Mucosa of rectum (tissue), 2 donors: Measurements from ENCODE around the gene TK2.
A peak's percentile ranks its signal among the peaks of the same experiment; 100 is the strongest.

ENCODE experiments used
- H3K27ac ChIP-seq, 2 donors: one replicate each; pipeline ENCODE4 v1.7.0; 2013; ENCODE audit warnings: inconsistent platforms in 2 of 2, low read depth in 2 of 2, low read length in 2 of 2
- H3K27me3 ChIP-seq, 2 donors: one replicate each; pipeline ENCODE4 v1.7.0; 2013; ENCODE audit warnings: low read length in 2 of 2; ENCODE audit not compliant: control insufficient read depth in 2 of 2, insufficient read depth in 2 of 2
- H3K36me3 ChIP-seq, 2 donors: one replicate each; pipeline ENCODE4 v1.7.0; 2013; ENCODE audit warnings: low read length in 2 of 2; ENCODE audit not compliant: control insufficient read depth in 2 of 2, insufficient read depth in 2 of 2
- H3K4me1 ChIP-seq, 2 donors: one replicate each; pipeline ENCODE4 v1.7.0; 2013; ENCODE audit warnings: low read length in 2 of 2, mild to moderate bottlenecking in 1 of 2; ENCODE audit not compliant: control insufficient read depth in 2 of 2, insufficient read depth in 2 of 2
- H3K4me3 ChIP-seq, 2 donors: one replicate each; pipeline ENCODE4 v1.7.0; 2013; ENCODE audit warnings: low read length in 2 of 2
- H3K9ac ChIP-seq, 2 donors: one replicate each; pipeline ENCODE4 v1.7.0; 2013; ENCODE audit warnings: low read length in 2 of 2, low read depth in 1 of 2, mild to moderate bottlenecking in 1 of 2
- H3K9me3 ChIP-seq, 2 donors: one replicate each; pipeline ENCODE4 v1.7.0; 2013; ENCODE audit warnings: low read length in 2 of 2; ENCODE audit not compliant: control insufficient read depth in 2 of 2
- donor health status: healthy.
- donor health status: Normal muscosa, but diverticular disease.

TK2 gene

DNA sequence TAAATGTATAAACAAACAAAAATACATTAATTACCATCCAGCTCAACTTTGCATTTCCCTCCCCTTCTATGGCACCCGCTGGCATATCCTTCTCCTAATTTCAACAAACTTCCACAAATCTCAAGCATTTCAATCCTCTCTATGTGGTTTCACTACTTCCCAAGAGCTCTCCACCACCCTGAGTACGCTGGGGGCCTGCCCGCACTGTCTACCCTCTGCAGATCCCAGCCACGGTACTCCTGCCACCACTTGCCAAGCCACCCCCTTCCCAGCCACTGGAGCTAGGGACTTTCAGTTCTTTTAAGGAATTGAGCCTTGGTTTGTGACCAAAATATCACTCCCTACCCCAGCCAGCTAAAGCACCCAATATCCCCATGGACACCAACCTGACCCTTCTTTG, 1.9 kb downstream of the TK2 start:
- H3K27me3 ChIP-seq = no peaks in the 10 kb centered on the region
- H3K4me1 ChIP-seq = peaks cover 20 to 22% of the 10 kb centered on the region in 2 donors
- H3K9ac ChIP-seq = no peak overlapping the region
- no peak overlapping the region for H3K4me3 ChIP-seq
- H3K9me3 ChIP-seq = no peaks in the 10 kb centered on the region
- peak overlapping the region in 1 of 2 donors; percentile 20 for H3K27ac ChIP-seq
- peaks cover 6 to 7% of the 10 kb centered on the region in 2 donors for H3K36me3 ChIP-seq

DNA sequence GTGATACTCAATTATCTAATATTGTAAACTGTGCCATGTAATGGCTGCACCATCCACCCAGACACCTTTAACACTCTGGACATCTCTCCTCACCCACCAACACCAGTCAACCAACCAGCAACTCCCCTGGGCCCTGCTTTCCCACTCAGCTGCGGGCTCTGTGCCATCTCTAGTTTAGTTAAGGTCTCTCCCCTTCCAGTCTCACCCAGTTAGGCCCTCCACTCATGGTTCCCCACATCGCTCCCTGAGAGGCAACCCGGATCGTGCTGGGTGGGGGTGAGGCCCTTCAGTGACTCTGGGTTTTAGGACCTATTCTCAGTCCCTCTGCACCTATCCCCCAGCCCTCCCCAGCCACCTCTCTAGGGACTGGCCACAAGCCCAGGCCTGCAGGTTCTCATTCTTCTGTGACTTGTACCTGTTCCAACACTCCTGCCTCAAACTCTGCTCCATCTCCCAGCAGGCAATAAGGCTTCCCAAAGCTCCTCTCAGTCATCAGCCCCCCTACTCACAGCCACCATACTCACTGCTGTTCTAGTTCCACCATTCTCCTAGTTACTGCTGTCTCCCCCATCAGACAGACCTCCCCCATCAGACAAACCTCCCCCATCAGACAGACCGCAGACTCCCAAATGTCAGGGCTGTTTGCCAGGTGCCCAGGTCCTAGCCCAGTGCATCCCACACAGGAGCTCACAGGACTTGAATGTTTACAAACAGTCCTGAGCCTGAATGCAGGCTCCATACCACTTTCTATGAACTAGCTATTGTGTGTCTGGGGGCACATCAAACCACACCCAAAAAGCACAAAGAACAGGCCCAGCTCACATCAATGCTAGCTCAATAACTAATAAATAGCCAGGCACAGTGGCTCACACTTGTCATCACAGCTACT, 2.6 kb downstream of the TK2 start:
- Histone ChIP-seq H3K9me3 (no peaks in the 10 kb centered on the region), H3K27ac (no peak overlapping the region), H3K4me1 (peaks cover 16 to 22% of the 10 kb centered on the region in 2 donors), H3K36me3 (peaks cover 6 to 7% of the 10 kb centered on the region in 2 donors), H3K4me3 (no peak overlapping the region), H3K27me3 (no peaks in the 10 kb centered on the region), H3K9ac (no peak overlapping the region)

DNA sequence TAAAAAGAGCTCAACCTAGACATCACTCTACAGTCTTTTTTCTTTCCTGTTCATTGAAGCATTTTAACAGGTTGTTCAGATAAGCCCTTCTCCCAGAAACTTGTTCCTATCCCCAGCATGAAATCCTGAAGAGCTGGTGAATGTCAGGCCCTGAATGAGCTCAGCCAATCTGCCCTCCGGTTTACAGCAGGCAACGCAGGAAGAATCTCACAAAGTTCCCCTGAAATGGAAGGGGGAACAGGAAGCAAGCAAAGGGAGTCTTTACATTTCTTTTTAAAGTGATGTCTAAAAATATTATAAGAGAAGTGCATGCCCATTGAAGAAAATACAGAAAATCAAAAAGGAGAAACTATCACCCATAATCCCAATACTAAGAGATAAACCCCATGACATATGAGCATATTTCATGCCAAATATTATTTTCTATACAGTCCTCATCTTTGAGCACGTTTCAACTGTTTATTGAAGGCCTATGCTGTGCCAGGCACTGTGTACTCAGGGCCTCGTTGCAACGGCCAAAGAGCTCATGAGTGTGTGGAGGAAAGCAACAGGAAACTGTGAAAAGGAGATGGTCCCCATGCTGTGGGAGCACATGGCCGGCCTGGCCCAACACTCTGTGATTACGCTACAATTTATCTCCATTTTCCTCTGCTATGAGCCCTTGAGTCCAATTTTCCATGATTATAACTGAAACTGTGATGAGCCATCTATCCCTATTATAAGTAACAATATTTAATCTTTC, 5.7 kb downstream of the TK2 start:
- H3K4me1 ChIP-seq = peaks cover 2 to 10% of the 10 kb centered on the region in 2 donors
- H3K9ac ChIP-seq = no peak overlapping the region
- no peak overlapping the region for H3K27ac ChIP-seq
- no peaks in the 10 kb centered on the region for H3K9me3 ChIP-seq
- peaks cover 9 to 17% of the 10 kb centered on the region in 2 donors for H3K36me3 ChIP-seq
- no peaks in the 10 kb centered on the region for H3K27me3 ChIP-seq
- H3K4me3 ChIP-seq = no peak overlapping the region

DNA sequence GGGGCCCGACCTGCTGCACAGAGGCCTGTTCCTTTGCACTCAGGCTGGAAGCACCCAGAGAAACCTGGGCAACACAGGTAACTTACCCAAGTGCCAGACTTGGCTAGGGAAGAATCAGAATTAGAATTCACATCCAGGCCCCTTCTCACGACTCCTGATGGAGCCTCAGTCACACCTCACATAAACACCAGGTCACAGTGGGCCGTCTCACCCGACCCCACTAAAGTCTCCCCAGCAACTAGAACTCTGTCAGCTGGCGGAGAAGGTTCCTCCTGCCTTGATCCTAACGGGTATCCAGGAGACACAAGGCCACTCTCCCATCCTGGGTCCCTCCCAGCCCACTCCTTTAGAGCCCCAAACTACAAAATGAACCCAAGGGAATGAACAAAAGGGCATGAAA, 6.4 kb downstream of the TK2 start:
- no peak overlapping the region for H3K4me3 ChIP-seq
- H3K9ac ChIP-seq = no peak overlapping the region
- H3K9me3 ChIP-seq = no peaks in the 10 kb centered on the region
- no peak overlapping the region for H3K27ac ChIP-seq
- peaks cover 14 to 17% of the 10 kb centered on the region in 2 donors for H3K36me3 ChIP-seq
- H3K4me1 ChIP-seq = peaks cover 0 to 4% of the 10 kb centered on the region in 2 donors
- no peaks in the 10 kb centered on the region for H3K27me3 ChIP-seq

DNA sequence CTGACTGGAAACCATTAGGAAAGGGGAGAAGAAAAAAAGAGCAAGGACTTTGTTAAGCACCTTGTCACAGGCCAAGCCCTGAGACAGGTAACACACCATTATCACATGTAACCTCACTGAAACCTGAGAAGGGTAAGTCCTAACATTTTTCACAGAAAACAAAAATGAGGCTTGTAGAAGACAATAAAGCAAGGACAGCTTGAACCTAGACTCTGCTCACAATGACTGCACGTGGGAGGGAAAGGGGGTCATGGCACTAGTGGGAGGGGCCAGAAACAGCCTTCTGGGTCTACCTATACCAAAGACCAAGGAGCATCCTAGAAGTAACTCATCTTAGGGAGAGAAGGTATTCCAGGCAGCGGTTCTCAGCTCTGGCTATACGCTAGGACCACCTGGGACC, 7.5 kb downstream of the TK2 start:
- Histone ChIP-seq H3K9me3 (no peaks in the 10 kb centered on the region), H3K9ac (no peak overlapping the region), H3K4me1 (no peaks in the 10 kb centered on the region), H3K27ac (no peak overlapping the region), H3K36me3 (peaks cover 17 to 20% of the 10 kb centered on the region in 2 donors), H3K4me3 (no peak overlapping the region), H3K27me3 (no peaks in the 10 kb centered on the region)

DNA sequence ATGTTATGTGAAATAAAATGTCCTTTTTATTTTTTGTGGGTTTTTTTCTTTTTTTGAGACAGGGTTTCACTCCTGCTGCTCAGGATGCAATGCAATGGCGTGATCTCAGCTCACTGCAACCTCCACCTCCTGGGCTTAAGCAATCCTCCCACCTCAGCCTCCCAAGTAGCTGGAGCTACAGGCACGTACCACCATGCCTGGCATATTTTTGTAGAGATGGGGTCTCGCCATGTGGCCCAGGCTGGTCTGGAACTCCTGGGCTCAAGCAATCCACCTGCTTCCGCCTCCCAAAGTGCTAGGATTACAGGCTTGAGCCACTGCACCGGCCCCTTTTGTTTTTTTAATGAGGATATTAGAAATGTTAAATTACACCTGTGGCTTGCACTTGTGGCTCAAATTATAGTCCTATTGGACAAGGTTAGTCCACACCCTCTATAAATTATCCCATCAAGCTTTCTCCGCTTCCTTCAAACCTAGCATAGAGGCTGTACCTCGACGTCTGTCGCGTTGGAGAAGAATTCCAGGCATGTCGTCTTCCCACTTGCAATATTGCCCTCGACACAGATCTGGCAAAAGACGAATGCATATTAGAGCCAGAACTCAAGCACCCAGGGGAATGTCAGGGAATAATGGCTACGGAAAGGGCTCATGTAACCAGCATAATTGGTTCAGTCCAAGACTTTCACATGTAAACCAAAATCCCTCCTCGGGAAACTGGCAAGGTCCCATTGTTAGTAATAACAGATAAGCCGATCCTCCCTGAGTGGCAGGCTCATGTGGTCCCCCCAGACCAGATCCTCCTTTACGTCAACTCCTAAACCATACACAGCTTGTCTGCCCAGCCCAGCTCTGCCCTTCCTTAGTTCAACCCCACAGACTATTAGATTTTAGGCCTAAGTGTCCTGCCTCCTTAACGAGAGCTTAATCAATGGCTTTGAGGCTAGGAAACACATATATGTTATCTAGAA, 8.2 kb downstream of the TK2 start:
- Histone ChIP-seq H3K27ac (no peak overlapping the region), H3K4me3 (no peak overlapping the region), H3K9me3 (no peaks in the 10 kb centered on the region), H3K27me3 (no peaks in the 10 kb centered on the region), H3K9ac (no peak overlapping the region), H3K4me1 (no peaks in the 10 kb centered on the region), H3K36me3 (peaks cover 23 to 27% of the 10 kb centered on the region in 2 donors)

DNA sequence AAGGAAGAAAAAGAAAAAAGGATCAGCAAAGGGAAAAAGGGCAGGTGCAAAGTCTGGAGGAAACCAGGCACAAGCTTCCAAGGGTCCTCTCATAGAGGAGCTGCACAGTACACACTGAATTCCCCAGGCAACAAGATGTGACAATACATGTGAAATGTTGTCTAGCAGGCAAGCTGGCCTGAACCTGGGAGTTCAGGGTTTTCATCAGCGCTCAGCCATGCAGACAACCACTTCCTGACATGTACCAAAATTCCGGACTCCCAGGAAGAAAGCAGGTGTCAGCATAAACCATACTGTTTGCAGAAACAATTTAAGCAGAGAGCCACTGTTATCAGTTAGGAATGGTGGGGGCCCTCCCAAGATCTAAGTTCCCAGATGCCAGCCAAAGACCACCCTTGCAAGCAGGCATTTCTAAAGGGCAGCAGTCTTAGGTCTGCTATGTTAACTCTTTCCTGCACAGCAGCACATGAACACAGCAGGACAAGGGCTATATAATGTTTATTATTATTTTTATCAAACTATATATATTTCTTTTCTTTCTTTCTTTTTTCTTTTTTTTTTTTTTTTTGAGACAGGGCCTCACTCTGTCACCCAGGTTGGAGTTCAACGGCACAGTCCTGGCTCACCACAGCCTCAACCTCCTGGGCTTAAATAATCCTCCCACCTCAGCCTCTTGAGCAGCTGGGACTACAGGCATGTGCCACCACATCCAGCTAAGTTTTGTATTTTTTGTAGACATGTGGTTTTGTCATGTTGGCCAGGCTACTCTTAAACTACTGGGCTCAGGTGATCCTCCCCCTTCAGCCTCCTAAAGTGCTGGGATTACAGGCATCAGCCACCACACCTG, 10.1 kb downstream of the TK2 start:
- H3K4me1 ChIP-seq = no peaks in the 10 kb centered on the region
- H3K4me3 ChIP-seq = no peak overlapping the region
- no peaks in the 10 kb centered on the region for H3K9me3 ChIP-seq
- peaks cover 29 to 36% of the 10 kb centered on the region in 2 donors for H3K36me3 ChIP-seq
- H3K27ac ChIP-seq = no peak overlapping the region
- H3K9ac ChIP-seq = no peak overlapping the region
- no peaks in the 10 kb centered on the region for H3K27me3 ChIP-seq

DNA sequence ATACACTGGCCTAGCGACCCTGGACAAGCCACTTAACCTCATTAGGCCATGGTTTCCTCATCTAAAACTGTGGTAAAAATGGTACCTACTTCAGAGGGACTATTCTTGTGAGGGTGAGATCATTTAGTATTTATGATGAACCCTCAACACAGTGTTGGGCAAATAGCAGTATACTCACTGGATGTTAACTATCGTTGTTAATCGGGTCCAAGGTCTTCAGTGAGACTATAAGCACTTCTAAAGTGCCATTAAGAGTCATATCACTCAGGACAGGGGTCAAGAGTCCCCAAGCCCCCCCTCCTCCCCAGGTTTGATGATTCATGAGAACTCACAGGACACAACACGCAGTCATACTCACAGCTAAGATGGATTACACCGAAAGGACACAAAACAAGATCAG, 11.0 kb downstream of the TK2 start:
- Histone ChIP-seq H3K36me3 (peaks cover 25 to 36% of the 10 kb centered on the region in 2 donors), H3K4me1 (no peaks in the 10 kb centered on the region)

DNA sequence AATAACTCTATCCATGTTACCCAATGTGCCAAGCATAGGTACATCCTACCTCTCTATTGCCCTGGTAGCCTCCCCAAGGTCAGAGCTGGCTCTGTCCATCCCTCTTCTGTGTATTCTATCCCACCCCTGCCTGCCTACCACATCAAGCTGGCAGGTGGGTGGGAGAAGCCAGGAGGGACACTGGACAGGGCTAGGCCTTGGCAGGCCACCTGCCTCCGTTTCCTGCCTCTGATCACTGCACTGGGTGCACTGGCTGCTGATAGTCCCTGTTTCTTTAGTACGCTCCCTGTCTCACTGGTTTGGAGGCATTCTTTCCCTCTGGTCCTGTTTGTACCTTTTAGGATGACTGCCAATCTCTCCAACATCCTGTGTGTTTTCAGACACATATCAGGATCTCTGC, 12.7 kb downstream of the TK2 start:
- no peaks in the 10 kb centered on the region for H3K4me1 ChIP-seq
- H3K36me3 ChIP-seq = peaks cover 21 to 30% of the 10 kb centered on the region in 2 donors
- H3K4me3 ChIP-seq = no peak overlapping the region
- H3K27ac ChIP-seq = no peak overlapping the region
- no peak overlapping the region for H3K9ac ChIP-seq
- H3K27me3 ChIP-seq = no peaks in the 10 kb centered on the region
- H3K9me3 ChIP-seq = no peaks in the 10 kb centered on the region

More for the DNA sequence above, 11.0 kb downstream of the TK2 start:
- H3K9ac ChIP-seq = no peak overlapping the region
- H3K4me3 ChIP-seq = no peak overlapping the region
- H3K27me3 ChIP-seq = no peaks in the 10 kb centered on the region
- H3K9me3 ChIP-seq = no peaks in the 10 kb centered on the region
- H3K27ac ChIP-seq = no peak overlapping the region
